GM18870 (cell line): ENCODE data around the gene PNRC2.
"Not testable (repeated sequence)": the region's sequence is repeated elsewhere in the genome, so short reads cannot be mapped to it uniquely, and the experiment has no call there.

ENCODE experiments used
- ATAC-seq: cut with Tn5 transposase; IDR thresholded peaks from one replicate; pipeline ENCODE4 v1.9.1; 2021; ENCODE audit warnings: moderate library complexity; ENCODE audit not compliant: unreplicated experiment

Gene PNRC2

DNA sequence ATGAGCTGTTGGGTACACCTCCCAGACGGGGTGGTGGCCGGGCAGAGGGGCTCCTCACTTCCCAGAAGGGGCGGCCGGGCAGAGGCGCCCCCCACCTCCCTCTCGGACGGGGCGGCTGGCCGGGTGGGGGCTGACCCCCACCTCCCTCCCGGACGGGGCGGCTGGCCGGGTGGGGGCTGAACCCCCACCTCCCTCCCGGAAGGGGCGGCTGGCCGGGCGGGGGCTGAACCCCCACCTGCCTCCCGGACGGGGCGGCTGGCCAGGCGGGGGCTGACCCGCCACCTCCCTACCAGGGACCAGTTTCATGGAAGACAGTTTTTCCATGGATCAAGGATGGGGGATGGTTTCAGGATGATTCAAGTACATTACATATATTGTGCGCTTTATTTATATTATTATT lies 27.4 kb downstream of the PNRC2 start:
- not testable (repeated sequence) for ATAC-seq

DNA sequence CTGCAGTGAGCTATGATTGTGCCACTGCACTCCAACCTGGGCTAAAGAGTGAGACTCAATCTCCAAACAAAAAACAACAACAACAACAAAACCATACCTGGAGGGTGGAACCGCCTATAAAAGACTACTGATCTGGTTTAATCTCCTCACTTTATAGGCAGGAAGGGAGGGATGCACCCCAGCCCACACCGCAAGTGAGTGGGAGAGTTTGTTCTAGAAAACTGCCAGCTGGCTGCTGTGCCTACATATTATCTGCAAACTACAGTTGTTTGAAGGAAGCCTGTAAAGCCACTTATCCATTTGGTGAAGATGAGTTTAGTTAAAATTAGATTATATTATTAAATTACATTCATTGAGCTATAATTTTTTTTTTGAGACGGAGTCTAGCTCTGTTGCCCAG lies 29.6 kb downstream of the PNRC2 start:
- ATAC-seq, result no peak

DNA sequence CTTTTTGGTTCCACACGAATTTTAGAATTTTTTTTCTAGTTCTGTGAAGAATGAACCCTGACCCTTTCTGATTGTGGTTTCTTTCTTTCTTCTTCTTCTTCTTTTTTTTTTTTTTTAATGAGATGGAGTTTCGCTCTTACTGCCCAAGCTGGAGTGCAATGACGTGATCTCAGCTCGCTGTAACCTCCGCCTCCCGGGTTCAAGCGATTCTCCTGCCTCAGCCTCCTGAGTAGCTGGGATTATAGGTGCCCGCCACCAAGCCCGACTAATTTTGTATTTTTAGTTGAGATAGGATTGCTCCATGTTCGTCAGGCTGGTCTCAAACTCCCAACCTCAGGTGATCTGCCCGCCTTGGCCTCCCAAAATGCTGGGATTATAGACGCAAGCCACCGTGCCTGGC lies 32.4 kb downstream of the PNRC2 start:
- ATAC-seq, result not testable (repeated sequence)

DNA sequence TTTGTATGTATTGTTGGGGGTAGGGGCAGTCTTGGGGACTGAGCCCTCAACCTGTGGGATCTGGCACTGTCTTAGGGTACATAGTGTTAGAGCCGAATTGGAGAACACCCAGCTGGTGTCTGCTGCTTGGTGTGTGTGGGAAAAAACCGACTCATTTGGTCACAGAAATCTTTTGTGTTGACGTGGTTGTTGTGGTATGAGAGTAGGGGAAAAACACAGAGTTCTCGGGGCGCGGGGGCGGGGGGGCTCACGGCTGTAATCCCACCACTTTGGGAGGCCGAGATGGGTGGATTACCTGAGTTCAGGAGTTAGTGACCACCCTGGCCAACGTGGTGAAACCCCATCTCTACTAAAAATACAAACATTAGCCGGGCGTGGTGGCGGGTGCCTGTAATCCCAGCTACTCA lies 35.8 kb downstream of the PNRC2 start:
- ATAC-seq, result no peak

DNA sequence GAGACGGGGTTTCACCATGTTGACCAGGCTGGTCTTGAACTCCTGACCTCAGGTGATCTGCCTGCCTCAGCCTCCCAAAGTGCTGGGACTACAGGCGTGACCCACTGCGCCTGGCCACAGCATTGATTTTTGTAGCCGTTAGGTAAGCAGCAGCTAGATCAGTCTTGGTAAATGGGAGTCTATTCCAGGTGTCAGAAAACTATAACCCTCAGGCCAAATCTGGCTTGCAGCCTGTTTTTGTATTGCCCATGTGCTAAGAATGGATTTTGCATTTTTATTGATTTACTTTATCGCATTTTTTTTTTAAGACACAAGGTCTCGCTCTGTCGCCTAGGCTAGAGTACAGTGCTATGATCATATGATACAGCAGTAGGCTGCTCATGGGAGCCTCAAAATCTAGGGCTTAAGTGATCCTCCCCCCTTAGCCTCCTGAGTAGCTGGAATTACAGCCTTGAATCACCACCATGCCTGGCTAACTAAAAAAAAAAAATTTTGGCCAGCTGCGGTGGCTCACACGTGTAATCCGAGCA lies 37.1 kb downstream of the PNRC2 start:
- no peak for ATAC-seq

DNA sequence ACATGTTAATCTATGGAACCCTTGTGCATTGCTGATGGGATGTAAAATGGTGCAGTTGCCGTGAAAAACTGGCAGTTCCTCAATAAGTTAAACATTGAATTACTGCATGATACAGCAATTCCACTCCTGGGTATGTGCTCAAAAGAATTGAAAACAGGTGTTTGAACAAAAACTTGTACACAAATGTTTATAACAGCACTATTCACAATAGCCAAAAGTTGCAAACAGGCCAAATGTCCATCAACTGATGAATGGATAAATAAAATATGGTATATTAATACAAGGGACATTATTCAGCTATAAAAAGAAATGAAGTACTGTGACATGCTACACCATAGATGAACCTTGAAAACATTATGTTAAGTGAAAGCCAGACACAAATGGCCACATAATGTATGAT lies 38.2 kb downstream of the PNRC2 start:
- ATAC-seq, result no peak

DNA sequence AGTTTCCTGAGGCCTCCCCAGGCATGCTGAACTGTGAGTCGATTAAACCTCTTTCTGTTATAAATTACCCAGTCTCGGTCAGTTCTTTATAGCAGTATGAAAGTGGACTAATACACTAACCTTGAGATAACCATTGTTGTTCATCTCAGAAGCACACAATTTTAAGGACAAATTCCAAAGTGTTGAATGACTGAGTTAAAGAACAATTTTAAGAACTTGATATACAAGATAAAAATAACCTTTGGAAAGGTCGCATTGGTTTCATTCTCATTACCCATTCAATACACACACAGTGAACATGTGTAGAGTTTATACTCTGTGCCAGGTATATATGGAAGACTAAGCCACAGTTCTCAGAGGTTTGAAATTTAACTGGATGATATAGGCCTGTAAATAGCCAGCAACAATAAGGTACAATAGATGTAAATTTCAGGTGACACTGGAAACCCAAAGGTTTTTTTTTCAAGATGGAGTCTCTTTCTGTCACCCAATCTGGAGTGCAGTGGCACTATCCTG lies 39.6 kb downstream of the PNRC2 start:
- no peak for ATAC-seq

DNA sequence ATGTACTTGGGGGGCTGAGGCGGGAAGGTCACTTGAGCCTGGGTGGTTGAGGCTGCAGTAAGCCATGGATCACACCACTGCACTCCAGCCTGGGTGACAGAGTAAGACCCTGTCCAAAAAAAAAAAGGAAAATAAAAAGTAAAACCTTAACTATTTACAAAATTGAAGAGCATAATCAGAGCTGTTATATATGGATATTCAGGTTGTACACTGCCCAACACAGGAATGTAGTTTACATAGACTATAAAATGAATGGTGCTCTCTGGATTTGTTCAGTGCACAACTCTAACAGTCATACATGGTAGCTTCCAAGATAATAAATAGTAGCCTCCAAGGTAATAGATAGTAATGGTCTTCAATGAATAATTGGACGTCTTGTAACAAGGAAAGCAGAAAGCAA lies 43.1 kb downstream of the PNRC2 start:
- no peak for ATAC-seq

DNA sequence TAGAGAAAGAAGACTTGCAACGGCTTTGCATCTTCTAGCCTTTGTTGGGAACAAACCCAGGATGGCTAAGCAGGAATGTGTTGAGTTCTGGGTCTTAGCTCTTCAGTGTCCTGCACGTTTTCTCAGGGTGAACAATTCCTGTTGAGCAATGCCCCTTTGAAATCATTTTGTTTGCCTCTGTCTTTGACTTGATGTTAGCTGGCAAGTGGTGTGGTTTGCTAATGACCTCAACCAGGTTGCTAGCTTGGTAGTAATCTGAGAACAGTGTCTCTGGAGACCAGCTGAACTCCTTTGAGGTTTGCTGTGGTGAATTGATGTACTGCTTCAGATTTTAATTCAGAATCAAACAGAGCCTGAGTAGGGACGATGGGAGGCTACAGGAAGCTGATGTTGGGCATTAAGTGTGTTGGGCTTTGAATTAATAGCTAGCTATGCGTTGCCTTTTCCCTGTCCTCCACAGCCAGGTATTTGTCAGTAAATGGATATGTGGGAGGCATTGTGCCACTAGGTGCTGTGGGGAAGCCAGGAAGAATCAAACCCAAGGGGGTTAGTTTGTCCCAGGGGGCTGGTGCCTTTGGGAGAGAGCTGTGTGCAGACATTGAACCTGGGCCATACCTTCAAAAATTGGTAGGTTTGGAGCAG lies 43.8 kb downstream of the PNRC2 start:
- ATAC-seq, result no peak

DNA sequence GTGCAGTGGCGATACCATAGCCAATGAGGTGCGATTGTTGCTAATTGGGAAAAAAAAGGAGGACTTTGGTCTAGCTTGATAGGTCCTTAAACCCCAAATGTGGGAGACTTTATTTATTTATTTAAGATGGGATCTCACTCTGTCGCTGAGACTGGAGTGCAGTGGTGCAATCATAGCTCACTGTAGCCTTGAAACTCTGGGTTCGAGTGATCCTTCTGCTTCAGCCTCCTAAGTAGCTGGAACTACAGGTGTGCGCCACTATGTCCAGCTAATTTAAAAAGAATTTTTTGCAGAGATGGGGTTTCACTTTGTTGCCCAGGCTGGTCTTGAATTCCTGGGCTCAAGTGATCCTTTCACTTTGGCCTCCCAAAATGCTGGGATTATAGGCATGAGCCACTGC lies 44.5 kb downstream of the PNRC2 start:
- ATAC-seq, result no peak

DNA sequence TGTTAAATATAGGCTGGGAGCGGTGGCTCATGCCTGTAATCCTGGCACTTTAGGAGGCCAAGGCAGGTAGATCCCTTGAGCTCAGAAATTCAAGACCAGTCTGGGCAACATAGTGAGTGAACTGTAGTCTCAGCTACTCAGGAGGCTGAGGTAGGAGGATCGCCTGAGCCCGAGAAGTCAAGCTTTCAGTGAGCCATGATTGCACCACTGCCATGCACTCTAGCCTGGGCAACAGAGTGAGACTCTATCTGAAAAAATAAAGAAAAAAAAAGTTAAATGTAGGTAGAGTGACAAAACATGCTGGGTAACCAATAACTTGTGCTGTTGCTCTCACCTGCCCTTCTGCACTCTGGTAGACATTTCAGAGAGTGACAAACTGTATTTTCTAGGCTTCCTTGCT lies 45.5 kb downstream of the PNRC2 start:
- no peak for ATAC-seq

DNA sequence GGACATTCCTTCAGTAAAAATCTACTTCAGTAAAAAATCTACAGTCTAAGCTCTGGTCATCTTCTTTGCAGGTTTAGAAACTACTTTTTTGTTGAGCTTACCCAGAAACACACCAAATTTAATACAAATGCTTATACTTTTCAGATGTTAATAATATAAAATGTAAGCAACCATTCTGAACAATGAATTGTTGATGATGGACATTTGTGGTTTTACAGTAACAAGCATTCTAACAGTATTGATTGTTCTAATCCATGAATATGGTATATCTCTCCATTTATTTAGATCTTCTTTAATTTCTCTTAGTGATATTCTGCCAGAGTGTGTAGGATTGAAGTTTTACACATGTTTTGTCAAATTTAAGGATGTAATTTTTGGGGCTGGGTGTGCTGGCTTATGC lies 47.5 kb downstream of the PNRC2 start:
- ATAC-seq, result no peak

DNA sequence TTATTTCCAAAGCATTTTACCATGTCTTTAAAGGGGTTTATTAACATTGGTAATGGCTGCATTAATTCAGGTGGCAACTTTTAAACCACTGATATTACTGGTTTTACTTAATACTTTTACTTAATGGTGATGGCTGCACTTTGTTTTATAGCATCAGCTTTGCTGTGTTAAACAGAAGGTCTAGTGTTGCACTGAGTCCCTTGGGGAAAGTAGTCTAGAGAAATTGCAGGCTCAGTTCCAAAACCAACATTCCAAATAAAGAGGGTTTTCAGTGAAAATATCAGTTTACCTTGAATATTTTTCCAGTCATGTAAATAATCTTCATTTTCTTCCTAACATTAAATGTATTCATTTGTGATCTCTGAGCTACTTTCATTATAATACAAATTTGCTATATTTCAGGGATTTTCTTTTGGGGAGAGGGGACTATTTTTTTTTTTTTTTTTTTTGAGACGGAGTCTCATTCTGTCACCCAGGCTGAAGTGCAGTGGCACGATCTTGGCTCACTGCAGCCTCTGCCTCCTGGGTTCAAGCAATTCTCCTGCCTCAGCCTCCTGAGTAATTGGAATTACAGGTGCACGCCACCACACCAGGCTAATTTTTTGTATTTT lies 49.1 kb downstream of the PNRC2 start:
- not testable (repeated sequence) for ATAC-seq

DNA sequence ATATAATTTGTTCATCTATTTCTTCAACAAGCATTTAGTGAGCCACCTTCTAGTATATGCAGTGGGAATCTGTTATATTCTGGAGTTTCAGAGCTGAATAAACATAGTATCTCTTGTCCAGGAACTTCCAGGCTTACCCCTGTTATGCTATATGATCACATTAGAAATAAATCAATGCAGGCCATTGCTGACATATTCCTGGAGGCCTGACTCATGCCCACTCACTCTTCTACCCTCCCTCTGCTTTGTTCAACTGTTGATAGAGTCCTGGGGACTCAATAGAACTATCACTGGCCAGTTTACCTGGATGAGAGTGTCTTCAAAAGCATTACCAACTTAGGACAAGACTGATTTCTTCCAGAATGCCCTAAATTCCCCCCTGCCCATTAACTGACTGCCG lies 49.8 kb downstream of the PNRC2 start:
- ATAC-seq, result no peak

DNA sequence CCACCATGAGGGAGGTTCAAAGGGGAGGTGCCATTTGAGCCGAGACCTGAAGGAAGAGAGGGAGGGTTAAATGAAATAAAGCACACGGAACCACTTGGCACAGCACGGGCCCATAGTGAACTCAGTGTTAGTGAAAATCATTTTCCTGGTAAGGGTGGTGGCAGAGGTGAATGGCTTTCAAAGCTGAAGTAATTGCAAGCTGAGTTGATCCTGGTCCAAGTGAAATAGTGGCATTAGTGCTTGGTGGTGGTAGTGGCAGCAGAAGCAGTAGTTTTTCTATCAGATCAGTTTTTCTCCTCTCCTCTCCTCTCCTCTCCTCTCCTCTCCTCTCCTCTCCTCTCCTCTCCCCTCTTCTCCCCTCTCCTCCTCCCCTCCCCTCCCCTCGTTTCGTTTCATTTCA lies 51.0 kb downstream of the PNRC2 start:
- ATAC-seq, result no peak

DNA sequence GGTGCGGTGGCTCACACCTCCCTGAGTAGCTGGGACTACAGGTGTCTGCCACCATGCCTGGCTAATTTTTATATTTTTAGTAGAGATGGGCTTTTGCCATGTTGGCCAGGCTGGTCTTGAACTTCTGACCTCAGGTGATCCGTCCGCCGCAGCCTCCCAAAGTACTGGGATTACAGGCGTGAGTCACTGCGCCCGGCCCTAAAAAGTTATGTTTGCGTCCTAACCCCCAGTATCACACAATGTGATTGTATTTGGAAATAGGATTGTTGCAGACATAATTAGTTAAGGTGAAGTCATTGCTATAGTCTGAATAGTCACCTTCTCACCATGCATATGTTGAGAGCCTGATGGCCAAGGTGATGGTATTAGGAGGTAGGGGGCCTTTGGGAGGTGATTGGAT lies 53.2 kb downstream of the PNRC2 start:
- not testable (repeated sequence) for ATAC-seq
